Adrenal gland (tissue), 12 donors: ENCODE data around the gene MBNL2. TPM values are rescaled to one million over a fixed set of nuclear protein-coding genes. Genes with fewer than 3 reads are reported as not detected.

Source experiments
- DNase-seq, 7 donors: peaks; one replicate each; pipeline ENCODE4 v3.0.0-alpha.2; 2019 to 2020
- H3K27ac ChIP-seq, 5 donors: fragments of 200-600 bp; sonication (generic) in 4 of 5; 1 replicate in 3 of 5; 2 replicates in 2 of 5; pipeline versions ENCODE4 v1.5.1 to v1.8.0; 2016 to 2020; ENCODE audit warnings: mild to moderate bottlenecking in 1 of 5
- H3K27me3 ChIP-seq: fragments of 200-600 bp; 2 replicates; pipeline ENCODE4 v1.8.0; 2021
- H3K36me3 ChIP-seq, 2 donors: fragments of 200-600 bp; replicated peaks in 1 of 2; 1 replicate in 1 of 2; 2 replicates in 1 of 2; pipeline versions ENCODE4 v1.5.1 to v1.8.0; 2018 to 2022
- H3K4me1 ChIP-seq, 2 donors: fragments of 200-600 bp; replicated peaks in 1 of 2; 1 replicate in 1 of 2; 2 replicates in 1 of 2; pipeline versions ENCODE4 v1.5.1 to v1.8.0; 2018 to 2021
- H3K4me3 ChIP-seq, 4 donors: fragments of 200-600 bp; sonication (generic) in 3 of 4; one replicate each; pipeline ENCODE4 v1.5.1; 2016 to 2018
- H3K9me3 ChIP-seq, 3 donors: fragments of 200-600 bp; sonication (generic) in 1 of 3; replicated peaks in 1 of 3; 1 replicate in 2 of 3; 2 replicates in 1 of 3; pipeline versions ENCODE4 v1.5.1 to v1.8.0; 2016 to 2021
- POLR2A ChIP-seq, 2 donors: fragments of 450-650 bp; IDR thresholded peaks; one replicate each; pipeline ENCODE4 v1.6.1; 2017; ENCODE audit warnings: antibody characterized with exemption in 2 of 2, mild to moderate bottlenecking in 2 of 2, moderate library complexity in 1 of 2
- WGBS, 4 donors: extraction: QIAGEN DNeasy Blood & Tissue Kit in 2 of 4; methylation state at CpG; one replicate each; pipeline versions ENCODE4 v1.1.5 to v1.1.7; 2013 to 2017; 5-methylcytosine and 5-hydroxymethylcytosine counted together
- intact Hi-C, 2 donors: fragments of 100-400 bp; cut with DNase I; formaldehyde crosslinking; loops; one replicate each; pipeline versions ENCODE4 v1.14.1 to v1.15.0; 2022 to 2023
- polyA plus RNA-seq, 3 donors: library from polyadenylated mRNA; stranded (reverse); fragments of 200-250 nt in 2 of 3; fragments of 350-450 nt in 1 of 3; fragmentation: Illumina TruSeq in 1 of 3; extraction: RNeasy Lipid Tissue Mini Kit (QIAGEN cat#74804) in 1 of 3; gene quantifications; one replicate each; pipeline ENCODE4 v1.2.3, GENCODE V29; 2013 to 2014
- total RNA-seq, 9 donors: library from RNA; depleted of rRNA in 4 of 9; stranded (reverse); fragments of >200 nt in 4 of 9; fragments of 120-200 nt in 1 of 9; fragmentation: NEBNext Ultra II Directional in 1 of 9; extraction: Animal tissue kit (Norgen Biotek cat#: 25700) in 1 of 9; gene quantifications; one replicate each; pipeline versions ENCODE4 v1.1.0 to v1.2.4, GENCODE V29; 2013 to 2023
- TF ChIP-seq, protein P1 (sequence below), 6 experiments: fragments of 450-650 bp in 4 of 6; fragments of 200-600 bp in 2 of 6; sonication (generic) in 1 of 6; IDR thresholded peaks; 1 replicate in 5 of 6; 2 replicates in 1 of 6; pipeline versions ENCODE4 v1.5.1 to v1.8.0; 2016 to 2021; ENCODE audit warnings: antibody characterized with exemption in 6 of 6, mild to moderate bottlenecking in 2 of 6, moderate library complexity in 1 of 6
- donor health status: healthy with polysubstance abuse.
- donor health status: Bipolar disorder and iron deficiency.
- donor health status: DM: yes; HTN: yes; CAD: no.
- donor health status: DM: no; HTN: no; CAD: no.
- donor health status: DM: no; HTN: no; CAD: no.
- donor health status: DM: yes; HTN: yes; CAD: no.

Gene MBNL2
- total and polyA plus RNA-seq, 12 donors, result 29.2 to 250 (median 130) TPM

DNA sequence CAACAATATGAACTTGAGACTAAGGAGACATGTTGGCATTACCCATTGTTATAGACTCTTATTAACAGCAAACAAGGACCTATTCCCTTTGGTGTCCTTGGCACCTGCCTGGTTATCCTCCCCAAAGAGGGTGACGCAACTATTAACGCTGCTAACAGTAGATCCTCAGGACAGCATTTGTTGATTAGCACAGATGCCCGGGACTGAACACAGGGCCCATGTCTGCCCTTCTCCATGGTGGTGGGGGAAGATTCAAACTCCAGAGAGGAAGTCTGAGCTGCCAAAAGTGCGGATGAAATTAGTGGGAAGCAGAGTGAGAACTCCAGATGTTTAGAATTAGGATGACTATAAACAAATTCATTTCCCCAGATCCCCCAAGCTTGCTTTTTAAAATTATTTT, 110.6 kb downstream of the MBNL2 start:
- peaks cover 0 to 14% of the 10 kb centered on the region in 2 donors for H3K36me3 ChIP-seq
- 48 to 65% (median 61%) methylated on average over 3 to 4 of the region's 4 CpGs for WGBS, 4 donors
- intact Hi-C loops, result no loop called here
- peak in 1 of 7 donors; percentile 29 for DNase-seq
- no peak overlapping the region for H3K4me3 ChIP-seq
- TF ChIP-seq POLR2A (IDR thresholded peaks at IDR 0.05), result no peak
- TF ChIP-seq, protein P1, sequence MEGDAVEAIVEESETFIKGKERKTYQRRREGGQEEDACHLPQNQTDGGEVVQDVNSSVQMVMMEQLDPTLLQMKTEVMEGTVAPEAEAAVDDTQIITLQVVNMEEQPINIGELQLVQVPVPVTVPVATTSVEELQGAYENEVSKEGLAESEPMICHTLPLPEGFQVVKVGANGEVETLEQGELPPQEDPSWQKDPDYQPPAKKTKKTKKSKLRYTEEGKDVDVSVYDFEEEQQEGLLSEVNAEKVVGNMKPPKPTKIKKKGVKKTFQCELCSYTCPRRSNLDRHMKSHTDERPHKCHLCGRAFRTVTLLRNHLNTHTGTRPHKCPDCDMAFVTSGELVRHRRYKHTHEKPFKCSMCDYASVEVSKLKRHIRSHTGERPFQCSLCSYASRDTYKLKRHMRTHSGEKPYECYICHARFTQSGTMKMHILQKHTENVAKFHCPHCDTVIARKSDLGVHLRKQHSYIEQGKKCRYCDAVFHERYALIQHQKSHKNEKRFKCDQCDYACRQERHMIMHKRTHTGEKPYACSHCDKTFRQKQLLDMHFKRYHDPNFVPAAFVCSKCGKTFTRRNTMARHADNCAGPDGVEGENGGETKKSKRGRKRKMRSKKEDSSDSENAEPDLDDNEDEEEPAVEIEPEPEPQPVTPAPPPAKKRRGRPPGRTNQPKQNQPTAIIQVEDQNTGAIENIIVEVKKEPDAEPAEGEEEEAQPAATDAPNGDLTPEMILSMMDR (IDR thresholded peaks at IDR 0.05), result no peak
- H3K4me1 ChIP-seq, result peaks cover 14 to 63% of the 10 kb centered on the region in 2 donors
- H3K9me3 ChIP-seq, result no peaks in the 10 kb centered on the region
- H3K27ac ChIP-seq, result peak overlapping the region in 1 of 5 donors; percentile 12
- no peaks in the 10 kb centered on the region for H3K27me3 ChIP-seq

DNA sequence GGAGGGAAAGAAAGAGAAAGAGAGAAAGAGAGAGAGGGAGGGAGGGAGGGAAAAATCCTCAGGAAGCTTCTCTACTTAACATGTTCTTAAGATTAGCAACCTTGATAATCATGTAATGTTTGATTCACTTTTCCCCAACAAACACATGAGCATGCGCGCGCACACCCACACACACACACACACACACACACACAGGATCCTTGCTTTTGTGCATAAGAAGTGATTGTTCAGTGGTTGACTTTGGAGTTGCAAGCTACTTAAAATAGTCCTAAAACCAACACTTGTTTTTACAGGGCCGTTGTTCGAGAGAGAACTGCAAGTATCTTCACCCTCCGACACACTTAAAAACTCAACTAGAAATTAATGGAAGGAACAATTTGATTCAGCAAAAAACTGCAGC, 111.8 kb downstream of the MBNL2 start:
- DNase-seq, result no peak
- intact Hi-C loops, result no loop called here
- Histone ChIP-seq H3K27ac (peak overlapping the region in 2 of 5 donors; percentile 4 to 25), H3K4me1 (peaks cover 10 to 57% of the 10 kb centered on the region in 2 donors), H3K27me3 (no peaks in the 10 kb centered on the region), H3K4me3 (no peak overlapping the region), H3K36me3 (peaks cover 0 to 20% of the 10 kb centered on the region in 2 donors), H3K9me3 (no peaks in the 10 kb centered on the region)
- 79 to 87% (median 83%) methylated on average over 6 of the region's 6 CpGs for WGBS, 4 donors
- TF ChIP-seq POLR2A (IDR thresholded peaks at IDR 0.05), result no peak
- TF ChIP-seq, protein P1 (IDR thresholded peaks at IDR 0.05), result no peak

DNA sequence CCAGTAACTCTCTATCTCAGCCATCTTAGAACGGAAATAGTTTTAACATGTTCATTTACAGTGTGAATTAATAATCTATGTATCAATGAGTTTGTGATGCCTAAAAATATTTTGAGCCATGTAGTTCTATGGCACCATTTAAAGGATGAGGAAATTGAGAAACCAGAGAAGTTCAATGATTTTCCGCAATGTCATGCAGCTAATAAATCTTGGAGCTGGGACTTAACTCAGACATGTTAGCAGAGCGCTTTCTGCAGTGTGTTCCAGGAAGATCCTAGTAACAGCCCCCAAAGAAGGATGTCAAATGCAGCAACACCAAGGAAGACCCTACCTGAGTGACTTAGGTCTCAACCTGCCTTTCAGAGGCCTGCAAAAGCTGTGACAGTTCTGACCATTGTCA, 112.6 kb downstream of the MBNL2 start:
- intact Hi-C loops, result no loop called here
- 91 to 99% (median 95%) methylated on average over 3 of the region's 3 CpGs for WGBS, 4 donors
- H3K4me1 ChIP-seq, result peaks cover 6 to 58% of the 10 kb centered on the region in 2 donors
- TF ChIP-seq, protein P1 (IDR thresholded peaks at IDR 0.05), result no peak
- TF ChIP-seq POLR2A (IDR thresholded peaks at IDR 0.05), result no peak
- H3K27ac ChIP-seq, result peak overlapping the region in 3 of 5 donors; percentile 23 to 25 (median 24)
- no peaks in the 10 kb centered on the region for H3K27me3 ChIP-seq
- no peaks in the 10 kb centered on the region for H3K9me3 ChIP-seq
- H3K36me3 ChIP-seq, result peaks cover 0 to 20% of the 10 kb centered on the region in 2 donors
- DNase-seq, result no peak
- no peak overlapping the region for H3K4me3 ChIP-seq

DNA sequence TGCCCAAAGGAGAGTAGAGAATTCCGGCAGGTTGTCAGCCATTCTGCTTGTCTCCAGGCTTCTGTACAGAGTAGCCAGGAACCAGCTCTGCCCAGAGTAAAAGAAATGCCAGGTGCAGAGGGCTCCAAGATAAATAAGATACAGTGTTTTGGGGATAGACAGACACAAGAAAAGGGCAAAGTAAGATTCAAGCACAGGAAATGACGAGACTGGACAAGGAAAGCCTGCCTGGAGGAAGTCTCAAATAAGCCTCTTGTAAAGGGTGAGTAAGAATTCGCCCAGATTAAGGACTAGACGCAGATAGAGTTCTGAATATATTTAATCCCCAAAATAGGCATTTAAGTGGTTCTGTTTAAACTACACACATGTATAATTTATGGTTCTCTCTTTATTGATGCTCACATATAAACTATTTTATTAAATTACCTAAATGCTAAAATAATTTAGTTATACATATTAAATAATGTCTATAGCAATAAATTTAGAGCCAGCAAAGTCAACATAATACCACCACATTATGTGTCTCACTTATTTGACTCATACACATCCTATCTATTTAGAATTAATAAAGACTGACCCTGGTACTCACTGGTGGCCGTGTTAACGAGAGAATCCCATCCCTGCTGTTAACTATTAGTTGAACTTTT, 113.5 kb downstream of the MBNL2 start:
- 68 to 77% (median 75%) methylated on average over 6 of the region's 6 CpGs for WGBS, 4 donors
- DNase-seq, result no peak
- TF ChIP-seq POLR2A (IDR thresholded peaks at IDR 0.05), result no peak
- TF ChIP-seq, protein P1 (IDR thresholded peaks at IDR 0.05), result no peak
- peaks cover 12 to 65% of the 10 kb centered on the region in 2 donors for H3K4me1 ChIP-seq
- H3K9me3 ChIP-seq, result no peaks in the 10 kb centered on the region
- H3K27ac ChIP-seq, result peak overlapping the region in 2 of 5 donors; percentile 25 to 42
- H3K27me3 ChIP-seq, result no peaks in the 10 kb centered on the region
- intact Hi-C loops, result no loop called here
- H3K4me3 ChIP-seq, result no peak overlapping the region
- H3K36me3 ChIP-seq, result peaks cover 0 to 20% of the 10 kb centered on the region in 2 donors
